ENCODE results near the gene TNFRSF11A.

TNFRSF11A gene

GRCh38 chr18:62300359-62300963, 24.6 kb upstream of the TNFRSF11A start:
- Histone ChIP-seq H3K27ac (replicated peaks) (no peak overlapping the region), H3K27me3 (ENCODE audit: insufficient read depth, poor library complexity, severe bottlenecking) (no peaks in the 10 kb centered on the region), H3K4me3 (replicated peaks; ENCODE audit: insufficient read depth, low read length) (no peak overlapping the region)
- no peak for DNase-seq (ENCODE audit: low read depth in 1 of 2, low spot score in 1 of 2)
- TF ChIP-seq REST (IDR thresholded peaks at IDR 0.05; ENCODE audit: insufficient replicate concordance, low read depth) (no peak), GABPA (IDR thresholded peaks at IDR 0.05; ENCODE audit: low read depth) (no peak), CTCF (IDR thresholded peaks at IDR 0.05; ENCODE audit: insufficient read depth, low read length) (no peak), POLR2AphosphoS5 (IDR thresholded peaks at IDR 0.05; ENCODE audit: low read depth) (no peak), SPI1 (IDR thresholded peaks at IDR 0.05; ENCODE audit: borderline replicate concordance, low read depth) (no peak)

- no peaks in the 10 kb centered on the region for H3K27me3 ChIP-seq (ENCODE audit: insufficient read depth, poor library complexity, severe bottlenecking)
- DNase-seq (ENCODE audit: low read depth in 1 of 2, low spot score in 1 of 2), result no peak
- no peak overlapping the region for H3K27ac ChIP-seq (replicated peaks)
- no peak overlapping the region for H3K4me3 ChIP-seq (replicated peaks; ENCODE audit: insufficient read depth, low read length)
- TF ChIP-seq POLR2AphosphoS5 (IDR thresholded peaks at IDR 0.05; ENCODE audit: low read depth), result no peak
- TF ChIP-seq SPI1 (IDR thresholded peaks at IDR 0.05; ENCODE audit: borderline replicate concordance, low read depth), result no peak
- no peak for TF ChIP-seq CTCF (IDR thresholded peaks at IDR 0.05; ENCODE audit: insufficient read depth, low read length)
- TF ChIP-seq GABPA (IDR thresholded peaks at IDR 0.05; ENCODE audit: low read depth), result no peak
- no peak for TF ChIP-seq REST (IDR thresholded peaks at IDR 0.05; ENCODE audit: insufficient replicate concordance, low read depth)
These were observed 23.8 kb upstream of the TNFRSF11A start for GRCh38 chr18:62301322-62301721.

- no peak for TF ChIP-seq SPI1 (IDR thresholded peaks at IDR 0.05; ENCODE audit: borderline replicate concordance, low read depth)
- TF ChIP-seq REST (IDR thresholded peaks at IDR 0.05; ENCODE audit: insufficient replicate concordance, low read depth), result no peak
- TF ChIP-seq CTCF (IDR thresholded peaks at IDR 0.05; ENCODE audit: insufficient read depth, low read length), result no peak
- no peak for TF ChIP-seq POLR2AphosphoS5 (IDR thresholded peaks at IDR 0.05; ENCODE audit: low read depth)
- TF ChIP-seq GABPA (IDR thresholded peaks at IDR 0.05; ENCODE audit: low read depth), result no peak
- DNase-seq (ENCODE audit: low read depth in 1 of 2, low spot score in 1 of 2), result no peak
- H3K4me3 ChIP-seq (replicated peaks; ENCODE audit: insufficient read depth, low read length), result no peak overlapping the region
- H3K27me3 ChIP-seq (ENCODE audit: insufficient read depth, poor library complexity, severe bottlenecking), result no peaks in the 10 kb centered on the region
- no peak overlapping the region for H3K27ac ChIP-seq (replicated peaks)
These were observed 12.3 kb upstream of the TNFRSF11A start for GRCh38 chr18:62312851-62313250.

Measured in HL-60 (cell line).